HG03025 (cell line): ENCODE results near the gene AP3B1.

Experiments
- ATAC-seq: cut with Tn5 transposase; IDR thresholded peaks from one replicate; pipeline ENCODE4 v1.9.1; 2021; ENCODE audit warnings: mild to moderate bottlenecking, moderate library complexity; ENCODE audit not compliant: unreplicated experiment, low FRiP score

AP3B1 gene

GRCh38 chr5:78289911-78290310, 4.6 kb downstream of the AP3B1 start:
- ATAC-seq: no peak

GRCh38 chr5:78288246-78288645, 6.3 kb downstream of the AP3B1 start:
- no peak for ATAC-seq

GRCh38 chr5:78287833-78288232, 6.7 kb downstream of the AP3B1 start:
- ATAC-seq: no peak

- no peak for ATAC-seq
Observed at GRCh38 chr5:78287169-78287568, 7.3 kb downstream of the AP3B1 start.

DNA sequence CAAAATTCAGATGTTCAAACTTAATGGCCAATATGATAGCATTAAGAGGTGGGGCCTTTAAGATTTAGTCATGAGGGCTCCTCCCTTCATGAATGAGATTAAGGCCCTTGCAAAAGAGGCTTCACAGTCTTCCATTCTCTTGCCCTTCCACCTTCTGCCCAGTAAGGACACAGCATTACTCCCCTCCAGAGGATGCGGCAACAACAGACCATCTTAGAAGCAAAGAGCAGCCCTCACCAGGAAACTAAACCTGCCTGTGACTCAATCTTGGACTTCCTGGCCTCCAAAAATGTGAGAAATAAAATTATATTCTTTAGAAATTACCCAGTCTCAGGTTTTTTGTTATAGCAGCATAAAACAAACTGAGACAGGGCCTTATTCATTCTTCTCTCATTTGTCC, 8.2 kb downstream of the AP3B1 start:
- ATAC-seq: no peak

DNA sequence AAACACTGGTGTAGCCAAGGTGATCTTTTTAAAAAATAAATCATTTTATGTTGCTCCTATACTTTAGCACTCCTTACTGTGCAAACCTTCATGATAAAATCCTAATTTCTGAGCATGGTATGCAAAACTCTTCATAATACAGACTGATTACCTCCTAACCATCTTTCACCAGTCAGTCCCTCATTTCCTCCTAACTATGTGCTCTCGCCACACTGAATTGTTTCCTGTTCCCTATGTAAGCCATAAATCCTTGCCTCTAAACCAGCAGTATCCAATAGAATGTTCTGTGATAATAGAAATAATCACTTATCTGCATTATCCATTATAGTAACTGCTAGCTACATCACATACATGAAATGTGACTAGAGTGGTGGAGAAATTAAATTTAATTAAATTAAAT, 10.7 kb downstream of the AP3B1 start:
- no peak for ATAC-seq

- ATAC-seq: no peak
Observed at GRCh38 chr5:78283105-78283504, 11.4 kb downstream of the AP3B1 start.

DNA sequence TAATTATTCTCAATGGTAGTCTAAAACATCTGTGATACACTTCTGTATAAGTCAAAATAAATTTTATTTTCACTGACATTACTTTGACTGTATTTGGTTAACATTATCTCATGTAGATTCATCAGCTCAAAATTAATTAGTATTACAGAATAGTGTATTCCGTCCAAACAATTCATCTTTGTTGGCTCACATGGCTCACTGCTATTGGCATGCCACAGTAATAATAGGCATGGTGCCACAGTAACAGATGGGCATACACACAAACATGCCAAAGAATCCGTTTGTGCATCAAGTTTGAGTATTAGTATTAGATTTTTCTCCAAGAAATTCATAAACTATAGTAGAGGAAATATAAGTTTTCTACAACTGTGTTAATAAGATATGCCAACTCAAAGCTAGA, 14.2 kb downstream of the AP3B1 start:
- ATAC-seq: no peak

DNA sequence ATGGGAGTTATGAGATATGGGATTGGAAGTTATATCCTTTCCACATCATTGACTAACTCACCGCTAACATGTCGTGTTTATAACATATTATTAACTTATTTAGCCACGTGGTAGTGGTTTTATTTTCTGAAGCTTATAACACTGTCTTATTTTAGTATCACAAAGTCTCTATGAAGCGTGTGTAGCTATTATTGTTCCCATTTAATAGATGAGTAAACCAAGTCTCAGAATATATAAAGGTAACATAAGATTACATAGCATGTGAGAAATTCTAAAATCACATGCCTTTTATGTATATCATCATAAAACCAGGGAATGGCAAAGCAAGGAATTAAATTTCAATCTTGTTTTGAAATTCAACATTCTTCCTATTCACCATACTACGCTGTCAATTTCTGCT, 15.3 kb downstream of the AP3B1 start:
- no peak for ATAC-seq

GRCh38 chr5:78277715-78278114, 16.8 kb downstream of the AP3B1 start:
- ATAC-seq: no peak

GRCh38 chr5:78275998-78276543, 18.4 kb downstream of the AP3B1 start:
- ATAC-seq: no peak

GRCh38 chr5:78274540-78275197, 19.8 kb downstream of the AP3B1 start:
- no peak for ATAC-seq

DNA sequence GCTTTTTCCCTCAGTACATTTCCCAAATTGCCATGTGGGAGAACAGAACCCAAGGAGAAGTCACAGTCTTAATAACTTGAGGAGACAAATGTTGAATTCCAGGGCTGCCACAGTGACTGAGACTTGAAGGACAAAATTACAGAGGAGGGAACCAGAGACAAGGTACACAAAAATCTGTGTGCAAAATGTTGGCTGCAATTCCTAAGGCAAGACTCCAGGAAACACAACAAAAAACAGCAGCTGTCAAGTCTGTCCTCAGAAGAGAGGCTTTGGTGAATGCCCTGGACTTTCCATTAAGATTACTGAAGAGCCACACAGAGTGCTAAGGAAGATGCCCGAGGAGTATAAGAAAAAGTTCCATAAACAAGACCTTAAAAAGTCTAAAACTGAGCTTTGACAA, 21.1 kb downstream of the AP3B1 start:
- ATAC-seq: no peak

GRCh38 chr5:78271766-78272165, 22.7 kb downstream of the AP3B1 start:
- ATAC-seq: no peak

DNA sequence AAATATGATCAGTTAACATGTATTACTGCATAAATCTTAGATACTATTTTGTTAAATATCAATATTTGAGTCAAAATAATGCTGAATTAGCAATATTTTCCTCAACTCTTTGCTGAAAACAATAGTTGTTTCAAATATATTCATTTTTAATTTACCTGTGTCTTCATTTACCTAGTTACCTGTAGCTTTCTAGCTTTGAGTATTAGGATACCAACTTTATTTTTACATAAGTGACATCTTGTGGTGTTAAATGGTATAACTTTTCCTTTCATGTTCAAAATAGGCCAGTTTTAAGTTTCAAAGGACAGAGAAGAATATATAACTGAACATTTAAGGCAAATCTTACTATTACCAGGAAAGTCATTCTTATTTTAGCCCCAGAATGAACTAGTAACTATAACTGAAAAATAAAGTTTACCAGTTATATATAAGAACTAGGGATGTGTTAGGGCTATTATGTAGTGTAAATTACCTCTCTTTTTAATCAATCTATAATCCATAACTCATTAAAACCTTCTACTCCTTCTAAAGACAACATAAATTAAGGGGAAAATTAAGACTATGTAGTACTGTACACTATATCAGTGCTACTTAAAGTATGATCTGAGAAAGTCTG, 25.3 kb downstream of the AP3B1 start:
- ATAC-seq: no peak

DNA sequence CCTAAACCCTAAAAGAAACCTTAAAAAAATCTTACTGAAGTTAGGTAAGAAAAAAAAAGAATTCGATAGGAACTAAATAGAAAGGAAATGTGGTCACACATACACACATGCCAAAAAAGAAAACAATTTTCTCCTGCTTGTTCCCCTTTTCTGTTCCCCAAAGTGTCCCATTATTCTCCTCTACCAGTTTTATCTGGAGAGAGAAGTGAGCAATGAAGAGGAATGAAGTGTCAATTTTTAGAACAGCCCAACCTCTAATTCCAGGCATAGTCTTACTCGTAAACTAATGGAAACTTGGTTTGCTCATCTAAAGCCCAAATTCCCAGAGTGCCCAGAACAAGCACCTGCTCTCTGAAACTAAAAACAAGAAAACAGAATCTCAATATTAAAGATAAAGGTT, 26.1 kb downstream of the AP3B1 start:
- no peak for ATAC-seq

DNA sequence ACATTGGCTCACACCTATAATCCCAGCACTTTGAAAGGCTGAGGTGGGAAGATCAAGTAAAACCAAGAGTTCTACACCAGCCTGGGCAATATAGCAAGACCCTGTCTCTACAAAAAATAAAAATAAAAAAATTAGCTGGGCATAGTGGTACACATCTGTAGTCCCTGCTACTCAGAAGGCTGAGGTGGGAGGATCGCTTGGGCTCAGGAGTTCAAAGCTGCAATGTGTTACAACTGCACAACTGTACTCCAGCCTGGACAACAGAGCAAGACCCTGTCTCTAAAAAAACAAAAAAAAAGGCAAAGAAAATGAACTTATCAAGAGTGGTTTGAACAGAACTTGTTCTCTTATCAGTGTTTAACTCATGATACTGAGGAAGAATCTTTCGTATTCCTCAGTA, 29.3 kb downstream of the AP3B1 start:
- ATAC-seq: no peak

- ATAC-seq: no peak
Observed at GRCh38 chr5:78264600-78264999, 29.9 kb downstream of the AP3B1 start.

GRCh38 chr5:78260771-78261170, 33.7 kb downstream of the AP3B1 start:
- no peak for ATAC-seq

DNA sequence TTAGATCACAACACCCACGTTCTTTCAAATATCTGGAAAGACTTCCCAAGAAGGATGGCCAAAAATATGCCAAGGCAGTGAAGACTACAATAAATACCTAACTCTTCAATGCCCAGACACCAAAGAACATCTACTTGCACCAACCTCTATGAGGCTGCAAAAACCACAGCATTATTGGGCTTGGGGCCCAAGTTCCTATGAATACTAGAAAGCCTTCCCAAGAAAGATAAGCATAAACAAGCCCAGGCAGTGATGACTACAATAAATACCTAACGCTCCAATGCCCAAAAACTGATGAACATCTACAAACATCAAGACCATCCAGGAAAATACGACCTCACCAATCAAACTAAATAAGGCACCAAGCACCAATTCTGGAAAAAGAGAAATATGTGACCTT, 41.3 kb downstream of the AP3B1 start:
- ATAC-seq: no peak

DNA sequence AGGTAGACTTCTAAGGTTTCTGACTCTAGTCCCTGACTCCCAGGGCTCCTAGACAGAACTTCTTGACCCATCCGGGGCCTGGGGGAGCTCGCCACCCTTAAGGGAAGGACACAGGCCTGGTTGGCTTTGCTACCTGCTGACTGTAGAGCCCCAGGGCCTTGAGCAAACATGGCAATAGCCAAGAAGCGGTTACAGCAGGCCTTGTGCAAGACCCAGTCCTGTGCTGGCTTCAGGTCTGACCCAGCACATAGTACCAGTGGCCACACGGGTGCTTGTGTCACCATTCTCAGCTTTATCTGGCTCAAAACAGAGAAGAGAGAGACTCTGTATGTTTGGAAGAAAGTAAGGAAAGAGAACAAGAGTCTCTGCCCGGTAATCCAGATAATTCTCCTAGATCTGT, 41.8 kb downstream of the AP3B1 start:
- ATAC-seq: no peak

GRCh38 chr5:78251663-78252284, 42.7 kb downstream of the AP3B1 start:
- no peak for ATAC-seq
